K562 (cell line): ENCODE measurements around the gene PDLIM7. TPM values are rescaled to one million over a fixed set of nuclear protein-coding genes. Genes with fewer than 3 reads are reported as not detected.

Experiments used
- ATAC-seq: fragments of 200-7000 bp; cut with Tn5 transposase; 3 replicates; pipeline ENCODE4 v1.9.1; 2020; ENCODE audit warnings: moderate library complexity
- BruUV-seq: library from RNA; stranded (reverse); fragments of 400-500 nt; replicated peaks from 2 replicates; lab custom pipeline; 2021; lab: Mats Ljungman, UMichigan
- CTCF ChIA-PET: fragments of 300-600 bp; formaldehyde crosslinking; extraction: SDS; loops from one replicate; lab custom pipeline; 2021; ENCODE audit warnings: low intra/inter-chr PET ratio; lab: Yijun Ruan, JAX
- POLR2A ChIA-PET: fragments of 300-600, 350-650 bp; sonication (Branson Sonifier 250); formaldehyde crosslinking; extraction: SDS; loops from one replicate; lab custom pipeline; 2021; ENCODE audit warnings: antibody characterized with exemption, inconsistent platforms; lab: Yijun Ruan, JAX
- DNase-seq, 4 experiments: peaks; one replicate each; pipeline versions ENCODE4 v3.0.0 to v3.0.0-alpha.2; 2011 to 2018; ENCODE audit warnings: low spot score in 3 of 4, mixed read lengths in 3 of 4; ENCODE audit errors: extremely low read depth in 1 of 4
- FAIRE-seq: peaks from 2 replicates; lab custom pipeline; 2011; peaks lifted over from hg19 to GRCh38; lab: Jason Lieb, UNC
- H2AFZ ChIP-seq: 2 replicates; pipeline ENCODE4 v1.6.0; 2011; ENCODE audit warnings: low read depth, low read length, control low read depth, inconsistent platforms
- H3K27ac ChIP-seq: fragments of 200-600 bp; 3 replicates; pipeline ENCODE4 v1.8.0; 2011; ENCODE audit warnings: low read depth, mild to moderate bottlenecking, control low read depth, inconsistent platforms, low read length, moderate library complexity, mixed read lengths; ENCODE audit errors: extremely low read depth
- H3K27me3 ChIP-seq, 2 experiments: fragments of 300-600 bp in 1 of 2; 2 replicates in 1 of 2; 3 replicates in 1 of 2; pipeline versions ENCODE4 v1.6.0 to v1.8.0; 2011; ENCODE audit warnings: inconsistent platforms in 2 of 2, low read length in 2 of 2, mild to moderate bottlenecking in 1 of 2, mixed read lengths in 1 of 2, moderate library complexity in 1 of 2; ENCODE audit not compliant: control insufficient read depth in 2 of 2, insufficient read depth in 2 of 2
- H3K36me3 ChIP-seq: fragments of 300-600 bp; 3 replicates; pipeline ENCODE4 v1.8.0; 2011; ENCODE audit warnings: mild to moderate bottlenecking, low read length, inconsistent platforms; ENCODE audit not compliant: control insufficient read depth, insufficient read depth
- H3K4me1 ChIP-seq, 2 experiments: fragments of 200-600 bp in 1 of 2; replicated peaks in 1 of 2; 2 replicates in 1 of 2; 3 replicates in 1 of 2; pipeline versions ENCODE4 v1.5.1 to v1.8.0; 2011; ENCODE audit warnings: inconsistent platforms in 2 of 2, low read length in 2 of 2, mild to moderate bottlenecking in 1 of 2, mixed read lengths in 1 of 2, moderate library complexity in 1 of 2; ENCODE audit not compliant: control insufficient read depth in 2 of 2, insufficient read depth in 2 of 2
- H3K4me2 ChIP-seq: 2 replicates; pipeline ENCODE4 v1.6.1; 2011; ENCODE audit warnings: low read length, control low read depth, inconsistent platforms, mixed read lengths; ENCODE audit not compliant: insufficient read depth
- H3K4me3 ChIP-seq: fragments of 200-600 bp; sonication (generic), shearing (Covaris generic); 2 replicates; pipeline ENCODE4 v1.5.1; 2016; ENCODE audit warnings: control low read depth, inconsistent platforms
- H3K79me2 ChIP-seq: fragments of 200-600 bp; 3 replicates; pipeline ENCODE4 v1.8.0; 2011; ENCODE audit warnings: low read length, inconsistent platforms; ENCODE audit not compliant: control insufficient read depth, insufficient read depth
- H3K9ac ChIP-seq, 2 experiments: 2 replicates each; pipeline versions ENCODE4 v1.6.0 to v1.6.1; 2011; ENCODE audit warnings: low read depth in 2 of 2, low read length in 2 of 2, control low read depth in 1 of 2, inconsistent platforms in 1 of 2, mild to moderate bottlenecking in 1 of 2, mixed read lengths in 1 of 2; ENCODE audit not compliant: insufficient read depth in 1 of 2
- H3K9me1 ChIP-seq: one replicate; pipeline ENCODE4 v1.6.0; 2011; ENCODE audit warnings: inconsistent platforms, mild to moderate bottlenecking, low read length, moderate library complexity; ENCODE audit not compliant: control insufficient read depth, insufficient read depth
- H3K9me3 ChIP-seq: replicated peaks from 2 replicates; pipeline ENCODE4 v1.5.1; 2011; ENCODE audit warnings: low read depth, low read length, inconsistent platforms; ENCODE audit not compliant: control insufficient read depth, insufficient read depth
- H4K20me1 ChIP-seq: replicated peaks from 2 replicates; pipeline ENCODE4 v1.6.1; 2011; ENCODE audit warnings: low read length, inconsistent platforms, mixed read lengths; ENCODE audit not compliant: control insufficient read depth, insufficient read depth
- CBFA2T3 ChIP-seq: fragments of 450-650 bp; IDR thresholded peaks from 2 replicates; pipeline ENCODE4 v1.6.1; 2017
- CREM ChIP-seq: IDR thresholded peaks from 2 replicates; pipeline ENCODE4 v1.6.1; 2014; ENCODE audit warnings: antibody characterized with exemption, low read depth
- FOSL1 ChIP-seq: fragments of 200-800 bp; sonication (Bioruptor generic); conservative IDR thresholded peaks from 2 replicates; pipeline ENCODE4 v1.6.1; 2016; ENCODE audit warnings: missing genetic modification characterization, missing compliant biosample characterization
- GMEB1 ChIP-seq: fragments of 250-450 bp; sonication (Bioruptor Pico); IDR thresholded peaks from 2 replicates; pipeline ENCODE4 v1.4.0; 2020; ENCODE audit warnings: mild to moderate bottlenecking
- JUN ChIP-seq, 2 experiments: sonication (generic) in 1 of 2; formaldehyde crosslinking in 1 of 2; IDR thresholded peaks; 2 replicates each; pipeline versions ENCODE4 v1.6.1 to v1.8.0; 2012 to 2022; ENCODE audit warnings: borderline replicate concordance in 2 of 2, mild to moderate bottlenecking in 2 of 2, improper control_type of control experiment in 1 of 2, low read depth in 1 of 2, low read length in 1 of 2, missing genetic modification reagents in 1 of 2
- KDM2B ChIP-seq: fragments of 250-450 bp; sonication (Bioruptor Pico); IDR thresholded peaks from 2 replicates; pipeline ENCODE4 v1.8.0; 2021; ENCODE audit warnings: mild to moderate bottlenecking, moderate library complexity
- NFE2 ChIP-seq: IDR thresholded peaks from 2 replicates; pipeline ENCODE4 v1.6.1; 2014; ENCODE audit warnings: antibody characterized with exemption, low read depth
- NR4A1 ChIP-seq, 2 experiments: fragments of 250-450 bp in 1 of 2; fragments of 450-650 bp in 1 of 2; sonication (Bioruptor Pico) in 1 of 2; IDR thresholded peaks; 2 replicates each; pipeline versions ENCODE4 v1.4.0 to v1.6.1; 2016 to 2020; ENCODE audit warnings: mild to moderate bottlenecking in 2 of 2, missing compliant biosample characterization in 1 of 2, missing genetic modification characterization in 1 of 2, moderate library complexity in 1 of 2
- POLR2H ChIP-seq: IDR thresholded peaks from 2 replicates; pipeline ENCODE4 v1.6.1; 2016; ENCODE audit warnings: missing genetic modification characterization, low read depth, mild to moderate bottlenecking, control low read depth, missing compliant biosample characterization, moderate library complexity
- RCOR1 ChIP-seq, 2 experiments: IDR thresholded peaks; 2 replicates each; pipeline ENCODE4 v1.6.1; 2012; ENCODE audit warnings: low read depth in 2 of 2, low read length in 2 of 2, borderline replicate concordance in 1 of 2, improper control_type of control experiment in 1 of 2
- SMAD4 ChIP-seq: fragments of 250-450 bp; sonication (Bioruptor Pico); conservative IDR thresholded peaks from 2 replicates; pipeline ENCODE4 v1.8.0; 2021; ENCODE audit warnings: inconsistent platforms, mild to moderate bottlenecking, moderate library complexity
- SREBF2 ChIP-seq: sonication (generic); formaldehyde crosslinking; IDR thresholded peaks from 2 replicates; pipeline ENCODE4 v1.4.0; 2020; ENCODE audit warnings: mild to moderate bottlenecking, missing genetic modification reagents
- SRSF9 ChIP-seq: fragments of 200-400 bp; formaldehyde crosslinking; IDR thresholded peaks from 2 replicates; pipeline ENCODE4 v1.6.1; 2017; ENCODE audit warnings: low read depth, low read length, borderline replicate concordance
- STAG1 ChIP-seq: sonication (generic); formaldehyde crosslinking; IDR thresholded peaks from 2 replicates; pipeline ENCODE4 v1.5.0; 2020; ENCODE audit warnings: missing genetic modification reagents, borderline replicate concordance
- U2AF1 ChIP-seq: fragments of 200-400 bp; formaldehyde crosslinking; optimal IDR thresholded peaks from 2 replicates; pipeline ENCODE3; 2017; ENCODE audit warnings: mild to moderate bottlenecking, low read depth, low read length, moderate library complexity
- ZNF143 ChIP-seq: sonication (generic); formaldehyde crosslinking; IDR thresholded peaks from 2 replicates; pipeline ENCODE4 v1.9.0; 2022; ENCODE audit warnings: mild to moderate bottlenecking, missing genetic modification reagents
- ZNF384 ChIP-seq: IDR thresholded peaks from 2 replicates; pipeline ENCODE4 v1.6.1; 2012; ENCODE audit warnings: low read depth, low read length, improper control_type of control experiment
- ZNF766 ChIP-seq: fragments of 200-800 bp; sonication (Bioruptor generic); conservative IDR thresholded peaks from 2 replicates; pipeline ENCODE4 v1.6.1; 2016; ENCODE audit warnings: missing genetic modification characterization, missing compliant biosample characterization
- WGBS: fragments of 100-300 bp; shearing (Covaris generic); methylation state at CpG from one replicate; pipeline ENCODE4 v1.1.6; 2016; ENCODE audit warnings: low coverage, mixed read lengths; ENCODE audit not compliant: insufficient coverage; ENCODE audit errors: missing lambda C conversion rate; 5-methylcytosine and 5-hydroxymethylcytosine counted together
- in situ Hi-C: fragments of 300-500 bp; cut with MboI; formaldehyde crosslinking; loops from 4 replicates; pipeline ENCODE4 v1.15.0; 2018; ENCODE audit warnings: inconsistent platforms, mixed read lengths
- intact Hi-C: fragments of 100-400 bp; cut with micrococcal nuclease; formaldehyde crosslinking; loops from 2 replicates; pipeline ENCODE4 v1.14.2; 2022
- polyA plus RNA-seq, 8 experiments: library from polyadenylated mRNA; depleted of rRNA in 4 of 8; stranded (reverse) in 5 of 8; unstranded in 3 of 8; fragments of >200 nt; fragmentation: Nextera tagmentation in 2 of 8; fragmentation: Illumina TruSeq in 1 of 8; extraction: Ambion mirVana in 2 of 8; extraction: Trizol in 1 of 8; gene quantifications; 2 replicates each; pipeline versions ENCODE4 v1.2.1 to v1.2.3, GENCODE V29; 2011 to 2014; ENCODE audit warnings: inconsistent platforms in 1 of 8, missing spikeins in 1 of 8
- total RNA-seq, 7 experiments: library from RNA; depleted of rRNA in 6 of 7; stranded (reverse); fragments of >200 nt in 6 of 7; fragmentation: Illumina TruSeq in 2 of 7; extraction: Trizol in 2 of 7; gene quantifications; 2 replicates each; pipeline versions ENCODE4 v1.2.1 to v1.2.3, GENCODE V29; 2011 to 2021; ENCODE audit warnings: low replicate concordance in 1 of 7
- TF ChIP-seq, protein P1 (sequence below), 2 experiments: fragments of 250-450 bp in 1 of 2; fragments of 450-650 bp in 1 of 2; sonication (Bioruptor Pico) in 1 of 2; IDR thresholded peaks; 2 replicates each; pipeline versions ENCODE4 v1.6.1 to v1.8.0; 2016 to 2021; ENCODE audit warnings: mild to moderate bottlenecking in 2 of 2, moderate library complexity in 2 of 2, missing compliant biosample characterization in 1 of 2, missing genetic modification characterization in 1 of 2

The PDLIM7 gene
- total and polyA plus RNA-seq, 9 of the 15 experiments (the other 6 are each of a cell fraction or from before 2014, with no cell fraction given): 2.1 to 124 (median 32.6) TPM

DNA sequence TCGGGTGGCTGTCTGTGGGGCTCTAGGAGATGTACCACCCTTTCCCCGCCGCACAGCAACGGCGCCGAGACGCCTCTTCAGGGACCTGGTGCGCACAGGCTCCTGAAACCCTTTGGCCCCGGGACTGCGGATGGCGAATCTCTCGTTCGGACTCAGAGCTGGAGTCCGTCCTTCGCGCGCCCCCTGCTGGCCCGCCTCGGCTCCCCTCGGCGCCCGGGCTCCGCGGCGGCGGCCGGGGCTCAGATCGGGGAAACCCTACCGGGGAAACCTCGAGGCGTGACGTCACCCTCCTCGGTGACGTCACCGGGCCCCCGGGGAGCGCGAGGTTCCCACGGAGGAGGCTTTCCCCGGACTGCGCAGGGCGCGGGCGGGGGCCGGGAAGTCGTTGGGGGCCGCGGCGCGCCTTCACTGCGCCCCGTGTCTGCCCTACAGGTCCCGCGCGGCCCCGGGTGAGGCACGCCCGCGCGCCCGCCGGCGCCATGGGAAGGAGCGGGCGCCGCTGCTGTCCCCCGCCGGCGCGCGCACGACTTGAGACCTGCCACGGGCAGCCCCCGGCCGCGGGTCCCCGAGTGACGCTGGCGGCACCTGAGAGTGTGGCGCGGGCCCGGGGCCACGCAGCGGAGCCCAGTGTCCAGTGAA is 42.9 kb downstream of the PDLIM7 start:
- peaks cover 3% of the 10 kb centered on the region for H3K9me1 ChIP-seq
- peaks cover 10% of the 10 kb centered on the region; the same call in 2 of the 3 replicates for H3K79me2 ChIP-seq
- ChIA-PET POLR2A (interaction anchor here (0.6 to 2.0 kb wide), 22 partner anchors 9 to 152 kb away, joined by 3 to 13 read pairs (median 3); partner anchors contain the start of genes MXD3 and PRR7), CTCF (interaction anchor here (0.6 to 6.2 kb wide), 9 partner anchors 50 to 384 kb away, joined by 3 to 107 read pairs (median 8); no protein-coding TSS in a partner anchor)
- H3K27me3 ChIP-seq: no peaks in the 10 kb centered on the region
- H3K4me3 ChIP-seq: peak overlapping the region; percentile 88
- ATAC-seq: peak; percentile 71
- no peaks in the 10 kb centered on the region for H3K9me3 ChIP-seq
- H3K9ac ChIP-seq: peak overlapping the region; percentile 69 to 97
- FAIRE-seq: peak; percentile 92
- no TSS peak for BruUV-seq
- peak; percentile 92 to 98 (median 94) for DNase-seq
- peaks cover 0 to 58% of the 10 kb centered on the region in 2 experiments; a peak in 3 of 5 replicates for H3K4me1 ChIP-seq
- H3K4me2 ChIP-seq: peak overlapping the region; percentile 88
- peaks cover 16% of the 10 kb centered on the region for H4K20me1 ChIP-seq
- intact Hi-C loops (loop anchor here (1.0 to 2.0 kb wide), 4 partner anchors 28 to 340 kb away; partner anchors contain the start of gene GRK6), in situ Hi-C loops (loop anchor here (10.0 kb wide), 1 partner anchor 340 kb away; no protein-coding TSS in a partner anchor)
- peaks cover 25% of the 10 kb centered on the region; the same call in 1 of the 3 replicates for H3K36me3 ChIP-seq
- WGBS: 1% methylated on average over 41 of the region's 84 CpGs
- peak overlapping the region; percentile 91 for H3K27ac ChIP-seq
- H2AFZ ChIP-seq: peak overlapping the region; percentile 94
- peak; percentile 96 for TF ChIP-seq JUN (IDR thresholded peaks at IDR 0.05; ENCODE audit: borderline replicate concordance, low read depth, low read length)
- TF ChIP-seq JUN (CRISPR knock-in tag; IDR thresholded peaks at IDR 0.05; ENCODE audit: borderline replicate concordance): peak; percentile 93; the same call in 1 of the 2 replicates
- TF ChIP-seq NFE2: no peak
- TF ChIP-seq, protein P1, sequence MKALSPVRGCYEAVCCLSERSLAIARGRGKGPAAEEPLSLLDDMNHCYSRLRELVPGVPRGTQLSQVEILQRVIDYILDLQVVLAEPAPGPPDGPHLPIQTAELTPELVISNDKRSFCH (CRISPR knock-in tag; IDR thresholded peaks at IDR 0.05): no peak
- TF ChIP-seq, protein P1 (tag; IDR thresholded peaks at IDR 0.05): no peak
- TF ChIP-seq RCOR1 (IDR thresholded peaks at IDR 0.05; ENCODE audit: borderline replicate concordance in 1 of 2, low read depth in 2 of 2, low read length in 2 of 2): peak in 1 of 2 experiments; percentile 69; a peak in 1 of 4 replicates
- no peak for TF ChIP-seq SRSF9
- TF ChIP-seq STAG1: peak; percentile 60; the same call in 1 of the 2 replicates
- TF ChIP-seq SMAD4 (CRISPR knock-in tag): peak; percentile 82
- peak; percentile 98 for TF ChIP-seq CREM
- peak; percentile 87; the same call in 1 of the 2 replicates for TF ChIP-seq ZNF766 (CRISPR knock-in tag)
- 0 out of 2 replicates have a peak, but pooled peaks have one; percentile 22 for TF ChIP-seq ZNF384
- peak; percentile 61; the same call in 1 of the 2 replicates for TF ChIP-seq GMEB1 (CRISPR knock-in tag)
- peak; percentile 73; the same call in 1 of the 2 replicates for TF ChIP-seq KDM2B (CRISPR knock-in tag)
- TF ChIP-seq CBFA2T3: no peak
- TF ChIP-seq SREBF2 (CRISPR knock-in tag): no peak
- TF ChIP-seq POLR2H (tag): no peak
- no peak for TF ChIP-seq ZNF143 (CRISPR knock-in tag)
- TF ChIP-seq NR4A1 (CRISPR knock-in tag; IDR thresholded peaks at IDR 0.05): no peak
- TF ChIP-seq NR4A1 (tag; IDR thresholded peaks at IDR 0.05): no peak
- peak; percentile 78 for TF ChIP-seq FOSL1
- TF ChIP-seq U2AF1: peak; percentile 57
